HG03025 (cell line): ENCODE data around the gene TUBA4B.

Source experiments
- ATAC-seq: cut with Tn5 transposase; IDR thresholded peaks from one replicate; pipeline ENCODE4 v1.9.1; 2021; ENCODE audit warnings: mild to moderate bottlenecking, moderate library complexity; ENCODE audit not compliant: unreplicated experiment, low FRiP score

TUBA4B gene

GRCh38 chr2:219252900-219253752, at the start of gene TUBA4B:
TSS of gene TUBA4B (plus strand) at chr2:219253243. CDS start at chr2:219253408, 165 bp downstream.
- peak; percentile 23 for ATAC-seq

GRCh38 chr2:219204425-219205164, 48.4 kb upstream of the TUBA4B start:
- ATAC-seq = no peak

GRCh38 chr2:219205165-219205538, 47.9 kb upstream of the TUBA4B start:
- no peak for ATAC-seq

- no peak for ATAC-seq
Observed at GRCh38 chr2:219205981-219206327, 47.1 kb upstream of the TUBA4B start.

GRCh38 chr2:219206328-219207133, 46.5 kb upstream of the TUBA4B start, which contains the start of gene ZFAND2B:
TSS of gene ZFAND2B (plus strand) at chr2:219206782. CDS start at chr2:219206988, 206 bp downstream.
- peak; percentile 94 for ATAC-seq

- no peak for ATAC-seq
Observed at GRCh38 chr2:219207134-219207883, 45.7 kb upstream of the TUBA4B start.

- ATAC-seq = no peak
Observed at GRCh38 chr2:219207884-219208740, 44.9 kb upstream of the TUBA4B start.

- ATAC-seq = no peak
Observed at GRCh38 chr2:219209236-219210195, 43.5 kb upstream of the TUBA4B start.

- ATAC-seq = no peak
Observed at GRCh38 chr2:219210196-219210885, 42.7 kb upstream of the TUBA4B start.

- no peak for ATAC-seq
Observed at GRCh38 chr2:219210886-219211362, 42.1 kb upstream of the TUBA4B start.

GRCh38 chr2:219213026-219213415, 40.0 kb upstream of the TUBA4B start:
- ATAC-seq = no peak

- ATAC-seq = no peak
Observed at GRCh38 chr2:219213486-219214071, 39.5 kb upstream of the TUBA4B start.

- ATAC-seq = no peak
Observed at GRCh38 chr2:219214141-219214540, 38.9 kb upstream of the TUBA4B start.

- no peak for ATAC-seq
Observed at GRCh38 chr2:219214786-219215185, 38.3 kb upstream of the TUBA4B start.

GRCh38 chr2:219215871-219216534, 37.0 kb upstream of the TUBA4B start:
- ATAC-seq = no peak

- ATAC-seq = no peak
Observed at GRCh38 chr2:219216535-219216915, 36.5 kb upstream of the TUBA4B start.
